CD4-positive, alpha-beta T cell (primary cell): ENCODE data around the gene UBE2N. TPM values are rescaled to one million over a fixed set of nuclear protein-coding genes. Genes with fewer than 3 reads are reported as not detected.
"Not testable (repeated sequence)": the region's sequence is repeated elsewhere in the genome, so short reads cannot be mapped to it uniquely, and the experiment has no call there.

Experiments
- ATAC-seq: fragments of 200-7000 bp; cut with Tn5 transposase; one replicate; pipeline ENCODE4 v1.10.0; 2022; ENCODE audit warnings: mild to moderate bottlenecking; ENCODE audit not compliant: poor library complexity
- CTCF ChIA-PET: fragments of 350-600 bp; sonication (Branson Sonifier 250); formaldehyde crosslinking; loops from one replicate; lab custom pipeline; 2021; ENCODE audit warnings: antibody characterized with exemption, inconsistent platforms; lab: Charles Lee
- POLR2A ChIA-PET: fragments of 350-600 bp; sonication (Branson Sonifier 250); formaldehyde crosslinking; loops from one replicate; lab custom pipeline; 2021; ENCODE audit warnings: antibody characterized with exemption, inconsistent platforms; lab: Charles Lee
- DNase-seq, 14 experiments: peaks; one replicate each; pipeline ENCODE4 v3.0.0-alpha.2; 2013 to 2020; ENCODE audit warnings: mixed read lengths in 2 of 14
- H3K27ac ChIP-seq, 2 donors: one replicate each; pipeline versions ENCODE4 v1.5.1 to v1.7.0; 2013; ENCODE audit warnings: low read length in 2 of 2, low read depth in 1 of 2, mild to moderate bottlenecking in 1 of 2
- H3K27me3 ChIP-seq, 2 experiments: 1 replicate in 1 of 2; 2 replicates in 1 of 2; pipeline versions ENCODE4 v1.6.1 to v1.7.0; 2013; ENCODE audit warnings: low read length in 2 of 2, control low read depth in 1 of 2, mild to moderate bottlenecking in 1 of 2, moderate library complexity in 1 of 2; ENCODE audit not compliant: insufficient read depth in 2 of 2, control insufficient read depth in 1 of 2
- H3K36me3 ChIP-seq: one replicate; pipeline ENCODE4 v1.6.1; 2013; ENCODE audit warnings: low read length, control low read depth; ENCODE audit not compliant: insufficient read depth
- H3K4me1 ChIP-seq: one replicate; pipeline ENCODE4 v1.6.1; 2013; ENCODE audit warnings: low read length, control low read depth; ENCODE audit not compliant: insufficient read depth
- H3K4me3 ChIP-seq: one replicate; pipeline ENCODE4 v1.5.1; 2013; ENCODE audit warnings: mild to moderate bottlenecking, low read length, moderate library complexity
- H3K9me3 ChIP-seq, 2 experiments: 1 replicate in 1 of 2; 2 replicates in 1 of 2; pipeline versions ENCODE4 v1.6.1 to v1.7.0; 2013; ENCODE audit warnings: low read length in 2 of 2, mild to moderate bottlenecking in 2 of 2, control low read depth in 1 of 2, moderate library complexity in 1 of 2; ENCODE audit not compliant: control insufficient read depth in 1 of 2, insufficient read depth in 1 of 2
- H3K27ac Mint-ChIP-seq: one replicate; pipeline ENCODE4 v1.8.0; 2020; ENCODE audit warnings: mixed read lengths
- H3K27me3 Mint-ChIP-seq: one replicate; pipeline ENCODE4 v1.8.0; 2021; ENCODE audit warnings: mixed read lengths
- H3K36me3 Mint-ChIP-seq: one replicate; pipeline ENCODE4 v1.8.0; 2021; ENCODE audit warnings: low read depth, mixed read lengths
- H3K4me1 Mint-ChIP-seq: one replicate; pipeline ENCODE4 v1.8.0; 2021; ENCODE audit warnings: low read depth, mixed read lengths
- H3K4me3 Mint-ChIP-seq: one replicate; pipeline ENCODE4 v1.8.0; 2020; ENCODE audit warnings: mild to moderate bottlenecking, mixed read lengths
- H3K9me3 Mint-ChIP-seq: one replicate; pipeline ENCODE4 v1.8.0; 2020; ENCODE audit warnings: mixed read lengths
- CTCF ChIP-seq: fragments of 200-600 bp; IDR thresholded peaks from one replicate; pipeline ENCODE4 v1.8.0; 2022; ENCODE audit warnings: antibody characterized with exemption, mild to moderate bottlenecking
- intact Hi-C, 2 experiments: fragments of 100-400 bp; cut with DNase I in 1 of 2; cut with micrococcal nuclease in 1 of 2; formaldehyde crosslinking; loops; one replicate each; pipeline versions ENCODE4 v1.15.1 to v1.9.0; 2023 to 2025; cut with DNase I, micrococcal nuclease
- total RNA-seq, 174 experiments: library from RNA in 2 of 174; stranded (reverse) in 2 of 174; gene quantifications; one replicate each; pipeline ENCODE4 v1.2.3 and lab custom pipeline; 2021 to 2026

UBE2N gene
- total RNA-seq, 2 experiments from 2014 or later, result 89.8 to 101 TPM

- no peak for ATAC-seq
- H3K9me3 Mint-ChIP-seq, result no peaks in the 10 kb centered on the region
Observed at GRCh38 chr12:93402333-93403311, 39.1 kb downstream of the UBE2N start.

GRCh38 chr12:93399183-93399863 lies 42.4 kb downstream of the UBE2N start:
- H3K36me3 ChIP-seq, result peaks cover 21% of the 10 kb centered on the region
- H3K27me3 ChIP-seq, H3K4me3 Mint-ChIP-seq, H3K9me3 ChIP-seq, DNase-seq, H3K27ac ChIP-seq, H3K27me3 Mint-ChIP-seq, H3K27ac Mint-ChIP-seq, H3K4me3 ChIP-seq, H3K9me3 Mint-ChIP-seq, CTCF ChIA-PET, POLR2A ChIA-PET, H3K4me1 Mint-ChIP-seq, H3K4me1 ChIP-seq: not testable (repeated sequence)
- intact Hi-C loops, result loop anchor here (5.0 to 10.0 kb wide), 2 partner anchors 302 to 705 kb away; no protein-coding TSS in a partner anchor
- peak; percentile 99 for ATAC-seq
- peaks cover 53% of the 10 kb centered on the region for H3K36me3 Mint-ChIP-seq

More at GRCh38 chr12:93402333-93403311, 39.1 kb downstream of the UBE2N start:
- no peak overlapping the region for H3K4me3 Mint-ChIP-seq
- no peaks in the 10 kb centered on the region for H3K27me3 Mint-ChIP-seq
- peaks cover 5% of the 10 kb centered on the region for H3K4me1 Mint-ChIP-seq
- peak overlapping the region; percentile 7 for H3K27ac Mint-ChIP-seq
- ChIA-PET CTCF (interaction anchor here (1.2 kb wide), 1 partner anchor 12 kb away, joined by 3 read pairs; no protein-coding TSS in a partner anchor), POLR2A (interaction anchor here (1.0 to 1.5 kb wide), 3 partner anchors 24 to 39 kb away, joined by 3 to 4 read pairs (median 4); partner anchors contain the start of gene UBE2N)
- no peak for DNase-seq
- Histone ChIP-seq H3K27ac (no peak overlapping the region), H3K36me3 (peaks cover 19% of the 10 kb centered on the region), H3K27me3 (no peaks in the 10 kb centered on the region), H3K4me1 (no peaks in the 10 kb centered on the region), H3K4me3 (no peak overlapping the region), H3K9me3 (no peaks in the 10 kb centered on the region)
- intact Hi-C loops, result no loop called here
- TF ChIP-seq CTCF, result no peak
- H3K36me3 Mint-ChIP-seq, result peaks cover 63% of the 10 kb centered on the region

- Mint-ChIP-seq H3K36me3 (peaks cover 41% of the 10 kb centered on the region), H3K9me3 (no peaks in the 10 kb centered on the region), H3K4me1 (peaks cover 1% of the 10 kb centered on the region), H3K4me3 (no peak overlapping the region), H3K27ac (no peak overlapping the region), H3K27me3 (no peaks in the 10 kb centered on the region)
- ChIA-PET CTCF (interaction anchor here (0.6 to 2.6 kb wide), 13 partner anchors 10 to 1251 kb away, joined by 3 to 10 read pairs (median 4); no protein-coding TSS in a partner anchor), POLR2A (interaction anchor here (1.0 to 1.5 kb wide), 2 partner anchors 410 to 469 kb away, joined by 4 to 5 read pairs; partner anchors contain the start of gene EEA1)
- no peak overlapping the region for H3K4me3 ChIP-seq
- H3K9me3 ChIP-seq, result no peaks in the 10 kb centered on the region
- intact Hi-C loops, result loop anchor here (2.0 to 10.0 kb wide), 4 partner anchors 300 to 707 kb away; no protein-coding TSS in a partner anchor
- no peak for TF ChIP-seq CTCF
- no peaks in the 10 kb centered on the region for H3K27me3 ChIP-seq
- H3K4me1 ChIP-seq, result no peaks in the 10 kb centered on the region
- DNase-seq (no peak), ATAC-seq (no peak)
- H3K27ac ChIP-seq, result no peak overlapping the region
- H3K36me3 ChIP-seq, result peaks cover 21% of the 10 kb centered on the region
Observed at GRCh38 chr12:93397412-93397811, 44.3 kb downstream of the UBE2N start.
